GM21381 (cell line): ENCODE data around the gene NFX1.

Source experiments
- ATAC-seq: cut with Tn5 transposase; IDR thresholded peaks from one replicate; pipeline ENCODE4 v1.9.1; 2021; ENCODE audit warnings: mild to moderate bottlenecking, moderate library complexity; ENCODE audit not compliant: unreplicated experiment

The NFX1 gene

DNA sequence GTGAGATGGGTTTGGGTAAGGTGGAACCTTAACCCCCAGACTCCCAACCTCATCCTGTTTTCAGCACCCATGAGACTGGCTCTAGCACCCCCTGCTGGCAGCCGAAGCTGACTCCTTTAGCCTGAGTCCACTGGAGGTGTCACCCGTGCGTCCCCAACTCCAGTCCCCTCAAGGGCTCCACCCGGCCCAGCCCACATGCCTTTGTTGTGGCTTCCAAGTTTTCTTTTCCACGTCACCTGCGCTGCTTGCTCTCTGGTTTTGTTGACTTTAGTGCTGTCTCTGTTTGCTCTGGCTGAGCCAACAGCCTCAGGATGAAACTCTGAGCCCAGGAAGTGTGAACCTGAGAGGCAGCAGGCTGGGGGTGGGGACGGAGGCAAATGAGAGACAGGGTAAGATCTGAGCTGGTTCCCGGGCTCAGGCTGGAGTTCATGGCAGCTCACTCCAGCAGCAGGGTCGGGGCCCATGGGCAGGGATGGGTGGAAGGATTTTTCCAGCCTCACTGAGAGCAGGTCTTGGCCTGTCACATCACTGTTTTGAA lies 125.3 kb downstream of the NFX1 start:
- ATAC-seq: no peak

DNA sequence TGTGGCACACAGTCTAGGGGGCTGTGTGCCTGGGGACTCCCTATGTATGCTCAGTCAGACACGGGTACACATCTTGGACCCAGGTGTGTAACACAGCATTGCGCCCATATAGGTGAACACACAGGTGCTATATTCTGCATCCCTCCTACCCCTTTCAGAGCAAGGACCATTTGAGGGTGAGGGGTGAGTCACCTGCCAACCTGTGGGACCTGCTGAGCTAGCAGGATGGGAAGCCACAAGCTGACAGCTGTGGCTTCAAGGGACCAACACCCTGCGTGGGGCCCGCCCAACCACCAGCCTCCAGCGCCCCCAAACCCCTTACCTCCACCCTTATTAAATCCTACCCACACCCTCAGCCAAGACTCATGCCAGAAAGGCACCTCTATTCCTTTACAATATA lies 126.7 kb downstream of the NFX1 start:
- no peak for ATAC-seq

DNA sequence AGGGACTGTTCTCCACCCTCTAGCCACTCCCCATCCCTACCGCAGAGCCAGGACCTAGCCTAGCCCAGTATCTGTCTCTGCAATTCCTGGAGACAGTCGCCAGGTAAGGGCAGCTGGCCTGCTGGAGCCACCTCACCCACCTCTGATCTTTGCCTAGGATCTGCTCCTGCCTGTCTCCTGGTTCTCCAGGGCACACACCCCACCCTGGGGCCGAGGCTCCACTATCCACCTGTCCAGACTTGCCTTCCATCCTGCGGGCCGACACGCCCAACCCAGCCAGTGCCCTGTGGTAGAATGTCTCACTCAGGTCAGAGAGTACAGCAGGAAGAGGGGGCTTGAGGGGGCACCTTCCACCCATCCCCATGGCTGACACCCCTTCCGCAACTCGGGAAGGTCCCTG lies 127.8 kb downstream of the NFX1 start:
- no peak for ATAC-seq

DNA sequence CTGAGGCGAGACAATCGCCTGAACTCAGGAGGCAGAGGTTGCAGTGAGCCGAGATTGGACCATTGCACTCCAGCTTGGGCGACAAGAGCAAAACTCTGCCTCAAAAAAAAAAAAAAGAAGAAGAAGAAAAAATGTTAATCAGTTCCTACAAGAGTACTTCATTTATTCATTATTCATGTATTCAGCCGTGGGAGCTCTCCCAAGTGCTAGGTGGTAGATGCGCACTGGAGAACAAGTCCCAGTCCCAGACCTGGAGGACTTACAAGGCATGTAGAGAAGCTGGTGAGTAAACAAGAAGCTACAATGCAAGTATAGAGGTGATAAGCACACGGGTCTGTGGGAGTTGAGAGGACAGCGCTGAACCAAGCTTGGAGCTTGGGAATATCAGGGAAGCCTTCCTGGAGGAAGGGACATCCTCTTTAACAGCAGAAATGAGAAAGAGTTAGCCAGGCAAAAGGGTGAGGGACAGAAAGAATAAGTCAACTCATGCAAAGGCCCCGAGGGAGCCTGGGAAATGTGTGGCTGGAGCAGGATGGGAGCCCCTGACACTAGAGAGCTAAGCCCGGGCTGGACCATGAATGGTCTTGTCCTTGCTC lies 129.5 kb downstream of the NFX1 start:
- no peak for ATAC-seq
